IPS-15b (cell line): Measurements from ENCODE around the gene DOCK8.
A peak's percentile ranks its signal among the peaks of the same experiment; 100 is the strongest.

ENCODE experiments used
- H3K27me3 ChIP-seq: one replicate; pipeline ENCODE4 v1.6.1; 2013; ENCODE audit warnings: low read length; ENCODE audit not compliant: control insufficient read depth, insufficient read depth
- H3K36me3 ChIP-seq: one replicate; pipeline ENCODE4 v1.6.1; 2013; ENCODE audit warnings: low read length; ENCODE audit not compliant: control insufficient read depth, insufficient read depth
- H3K4me1 ChIP-seq: one replicate; pipeline ENCODE4 v1.6.1; 2013; ENCODE audit warnings: mild to moderate bottlenecking, low read length; ENCODE audit not compliant: control insufficient read depth, insufficient read depth
- H3K4me3 ChIP-seq: one replicate; pipeline ENCODE4 v1.5.1; 2013; ENCODE audit warnings: low read depth, low read length
- H3K9ac ChIP-seq: one replicate; pipeline ENCODE4 v1.6.1; 2013; ENCODE audit warnings: low read depth, mild to moderate bottlenecking, low read length
- H3K9me3 ChIP-seq: one replicate; pipeline ENCODE4 v1.6.1; 2013; ENCODE audit warnings: mild to moderate bottlenecking, low read length; ENCODE audit not compliant: control insufficient read depth, insufficient read depth

The DOCK8 gene

GRCh38 chr9:304106-304505, 89.4 kb downstream of the DOCK8 start:
- no peaks in the 10 kb centered on the region for H3K9me3 ChIP-seq
- H3K27me3 ChIP-seq, result no peaks in the 10 kb centered on the region
- H3K36me3 ChIP-seq, result no peaks in the 10 kb centered on the region
- H3K9ac ChIP-seq, result no peak overlapping the region
- no peaks in the 10 kb centered on the region for H3K4me1 ChIP-seq
- H3K4me3 ChIP-seq, result no peak overlapping the region

DNA sequence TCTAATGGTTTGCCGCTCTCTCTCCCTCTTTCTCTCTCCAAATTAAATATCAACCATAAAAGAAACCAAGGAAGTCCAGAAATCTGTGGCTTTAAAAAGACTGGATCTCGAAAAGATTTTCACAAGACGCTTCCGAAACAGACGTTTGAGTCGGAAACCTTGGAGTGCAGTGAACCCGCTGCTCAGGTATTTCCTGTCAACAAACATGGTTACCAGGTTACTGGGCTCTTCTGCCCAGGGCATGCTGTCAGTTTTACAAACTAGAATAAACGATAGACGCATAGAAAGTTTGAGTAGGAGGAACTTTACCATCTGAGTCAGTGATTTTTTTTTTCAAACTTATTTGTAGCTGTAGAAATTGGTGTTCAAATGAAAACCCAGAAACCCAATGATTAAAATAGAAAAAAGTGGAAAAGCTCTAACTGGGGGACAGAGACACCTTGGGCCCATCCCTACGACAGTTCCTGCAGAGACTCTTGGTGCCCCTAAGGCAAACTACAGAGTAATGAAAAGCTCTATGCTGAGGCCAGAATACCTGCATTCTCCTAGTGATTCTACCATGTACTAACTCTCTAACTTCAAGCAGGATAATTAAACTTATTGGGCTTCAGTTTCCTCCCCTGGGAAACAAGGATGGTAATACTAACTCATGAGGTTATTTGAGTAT, 90.0 kb downstream of the DOCK8 start:
- Histone ChIP-seq H3K27me3 (no peaks in the 10 kb centered on the region), H3K9ac (no peak overlapping the region), H3K9me3 (no peaks in the 10 kb centered on the region), H3K4me3 (no peak overlapping the region), H3K4me1 (no peaks in the 10 kb centered on the region), H3K36me3 (no peaks in the 10 kb centered on the region)

GRCh38 chr9:306907-307306, 92.2 kb downstream of the DOCK8 start:
- no peaks in the 10 kb centered on the region for H3K36me3 ChIP-seq
- no peak overlapping the region for H3K4me3 ChIP-seq
- no peaks in the 10 kb centered on the region for H3K9me3 ChIP-seq
- no peak overlapping the region for H3K9ac ChIP-seq
- H3K27me3 ChIP-seq, result no peaks in the 10 kb centered on the region
- H3K4me1 ChIP-seq, result no peaks in the 10 kb centered on the region

- no peaks in the 10 kb centered on the region for H3K27me3 ChIP-seq
- no peak overlapping the region for H3K9ac ChIP-seq
- H3K4me1 ChIP-seq, result peaks cover 3% of the 10 kb centered on the region
- no peak overlapping the region for H3K4me3 ChIP-seq
- no peaks in the 10 kb centered on the region for H3K36me3 ChIP-seq
- no peaks in the 10 kb centered on the region for H3K9me3 ChIP-seq
Observed at GRCh38 chr9:311841-312240, 97.2 kb downstream of the DOCK8 start.

- Histone ChIP-seq H3K9ac (no peak overlapping the region), H3K4me3 (no peak overlapping the region), H3K9me3 (no peaks in the 10 kb centered on the region), H3K27me3 (no peaks in the 10 kb centered on the region), H3K4me1 (peaks cover 3% of the 10 kb centered on the region), H3K36me3 (no peaks in the 10 kb centered on the region)
Observed at GRCh38 chr9:312596-313320, 98.1 kb downstream of the DOCK8 start.

GRCh38 chr9:316382-316965, 101.8 kb downstream of the DOCK8 start:
- Histone ChIP-seq H3K9me3 (no peaks in the 10 kb centered on the region), H3K4me3 (no peak overlapping the region), H3K27me3 (no peaks in the 10 kb centered on the region), H3K4me1 (peaks cover 3% of the 10 kb centered on the region), H3K9ac (peak overlapping the region; percentile 17), H3K36me3 (no peaks in the 10 kb centered on the region)

- no peaks in the 10 kb centered on the region for H3K9me3 ChIP-seq
- no peak overlapping the region for H3K4me3 ChIP-seq
- H3K9ac ChIP-seq, result no peak overlapping the region
- no peaks in the 10 kb centered on the region for H3K4me1 ChIP-seq
- no peaks in the 10 kb centered on the region for H3K27me3 ChIP-seq
- no peaks in the 10 kb centered on the region for H3K36me3 ChIP-seq
Observed at GRCh38 chr9:318646-319045, 104.0 kb downstream of the DOCK8 start.

DNA sequence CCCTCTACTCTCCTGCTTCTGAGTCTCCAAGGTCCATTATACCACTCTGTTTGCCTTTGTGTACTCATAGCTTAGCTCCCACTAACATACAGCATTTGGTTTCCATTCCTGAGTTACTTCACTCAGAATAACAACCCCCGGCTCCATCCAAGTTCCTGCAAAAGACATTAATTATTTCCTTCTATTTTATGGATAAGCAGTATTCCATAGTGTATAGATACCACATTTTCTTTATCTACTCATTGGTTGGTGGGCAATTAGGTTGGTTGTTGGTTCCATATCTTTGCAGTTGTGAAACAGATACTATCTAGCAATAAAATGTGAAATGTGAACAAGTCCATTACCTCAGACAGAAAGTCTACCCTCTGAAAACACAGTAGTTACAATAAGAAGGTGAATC, 110.3 kb downstream of the DOCK8 start:
- H3K36me3 ChIP-seq, result no peaks in the 10 kb centered on the region
- H3K27me3 ChIP-seq, result no peaks in the 10 kb centered on the region
- no peaks in the 10 kb centered on the region for H3K9me3 ChIP-seq

DNA sequence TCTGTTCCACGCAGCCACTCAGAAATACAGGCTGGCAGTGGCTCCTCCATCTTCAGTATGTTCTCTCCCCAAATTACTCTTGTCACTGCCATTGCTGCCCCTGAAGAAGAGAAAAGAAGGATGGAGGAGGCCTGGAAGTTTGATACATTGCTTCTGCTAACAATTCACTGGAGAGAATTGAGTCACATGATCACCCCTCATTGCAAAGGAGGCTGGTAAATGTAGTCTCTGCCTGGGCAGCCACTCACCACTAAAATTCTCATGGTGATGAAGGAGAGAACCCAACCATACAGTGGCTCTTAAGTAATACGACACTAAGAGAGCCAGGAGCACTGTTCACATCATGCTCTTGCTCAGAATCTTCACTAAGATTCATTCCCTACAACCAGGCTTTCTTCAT, 112.0 kb downstream of the DOCK8 start:
- H3K36me3 ChIP-seq, result no peaks in the 10 kb centered on the region
- no peak overlapping the region for H3K9ac ChIP-seq
- no peak overlapping the region for H3K4me3 ChIP-seq
- peaks cover 12% of the 10 kb centered on the region for H3K4me1 ChIP-seq
- H3K9me3 ChIP-seq, result no peaks in the 10 kb centered on the region
- H3K27me3 ChIP-seq, result no peaks in the 10 kb centered on the region

More for the DNA sequence above, 110.3 kb downstream of the DOCK8 start:
- H3K4me3 ChIP-seq, result no peak overlapping the region
- H3K9ac ChIP-seq, result no peak overlapping the region
- H3K4me1 ChIP-seq, result peaks cover 4% of the 10 kb centered on the region

DNA sequence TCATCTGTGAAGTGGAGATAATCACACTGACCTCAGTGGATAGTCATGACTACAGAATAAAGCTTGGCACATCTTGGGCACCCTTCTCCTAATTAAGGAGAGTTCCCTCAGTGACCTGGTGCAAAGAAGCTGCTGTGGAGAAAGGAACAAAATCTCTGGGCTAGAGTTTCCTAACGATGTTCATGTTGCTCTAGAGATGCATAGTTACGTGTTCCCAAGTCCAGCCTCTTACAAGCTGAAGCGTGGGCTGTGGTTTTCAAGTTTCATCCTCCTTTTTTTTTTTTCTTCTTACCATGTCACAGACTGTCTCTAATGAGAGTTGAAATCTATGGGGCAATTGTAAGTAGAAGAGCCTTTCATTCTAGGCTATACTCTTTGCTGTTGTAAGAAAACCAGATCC, 113.8 kb downstream of the DOCK8 start:
- H3K4me1 ChIP-seq, result peaks cover 12% of the 10 kb centered on the region
- no peaks in the 10 kb centered on the region for H3K36me3 ChIP-seq
- H3K9me3 ChIP-seq, result no peaks in the 10 kb centered on the region
- H3K4me3 ChIP-seq, result no peak overlapping the region
- H3K9ac ChIP-seq, result no peak overlapping the region
- H3K27me3 ChIP-seq, result no peaks in the 10 kb centered on the region

- H3K4me1 ChIP-seq, result peaks cover 8% of the 10 kb centered on the region
- no peaks in the 10 kb centered on the region for H3K9me3 ChIP-seq
- H3K27me3 ChIP-seq, result no peaks in the 10 kb centered on the region
- H3K4me3 ChIP-seq, result no peak overlapping the region
- no peaks in the 10 kb centered on the region for H3K36me3 ChIP-seq
- H3K9ac ChIP-seq, result no peak overlapping the region
Observed at GRCh38 chr9:331197-331596, 116.5 kb downstream of the DOCK8 start.

GRCh38 chr9:335373-335772, 120.7 kb downstream of the DOCK8 start:
- no peaks in the 10 kb centered on the region for H3K27me3 ChIP-seq
- H3K4me1 ChIP-seq, result peaks cover 6% of the 10 kb centered on the region
- no peaks in the 10 kb centered on the region for H3K9me3 ChIP-seq
- H3K9ac ChIP-seq, result no peak overlapping the region
- no peaks in the 10 kb centered on the region for H3K36me3 ChIP-seq
- no peak overlapping the region for H3K4me3 ChIP-seq
